HepG2 (cell line): ENCODE results near the gene CCDC85C. TPM values are rescaled to one million over a fixed set of nuclear protein-coding genes. Genes with fewer than 3 reads are reported as not detected.

Experiments
- ATAC-seq: fragments of 200-7000 bp; cut with Tn5 transposase; 3 replicates; pipeline ENCODE4 v1.9.1; 2020; ENCODE audit warnings: mild to moderate bottlenecking, moderate library complexity
- BruUV-seq: library from RNA; stranded (reverse); fragments of 400-500 nt; replicated peaks from 2 replicates; lab custom pipeline; 2021; lab: Mats Ljungman, UMichigan
- CTCF ChIA-PET: fragments of 300-600 bp; formaldehyde crosslinking; extraction: SDS; loops from one replicate; lab custom pipeline; 2021; ENCODE audit warnings: low total read pairs, inconsistent platforms, low intra/inter-chr PET ratio; lab: Yijun Ruan, JAX
- POLR2A ChIA-PET: fragments of 350-600 bp; sonication (Branson Sonifier 250); formaldehyde crosslinking; loops from one replicate; lab custom pipeline; 2020; ENCODE audit warnings: antibody characterized with exemption, inconsistent platforms; lab: Yijun Ruan, JAX
- DNase-seq: peaks from one replicate; pipeline ENCODE4 v3.0.0-alpha.2; 2015; ENCODE audit warnings: low spot score
- FAIRE-seq: peaks from 3 replicates; lab custom pipeline; 2011; peaks lifted over from hg19 to GRCh38; lab: Jason Lieb, UNC
- H2AFZ ChIP-seq: one replicate; pipeline ENCODE4 v1.6.1; 2011; ENCODE audit warnings: low read length, inconsistent platforms
- H3K27ac ChIP-seq: fragments of 300-600 bp; 3 replicates; pipeline ENCODE4 v1.8.0; 2011; ENCODE audit warnings: mixed run types, mild to moderate bottlenecking, mixed read lengths, low read length, inconsistent platforms; ENCODE audit not compliant: insufficient read depth; ENCODE audit errors: extremely low read length
- H3K27me3 ChIP-seq, 2 experiments: fragments of 200-600 bp in 1 of 2; 2 replicates in 1 of 2; 3 replicates in 1 of 2; pipeline versions ENCODE4 v1.6.0 to v1.8.0; 2011; ENCODE audit warnings: low read length in 2 of 2, mild to moderate bottlenecking in 2 of 2, moderate library complexity in 2 of 2, inconsistent platforms in 1 of 2; ENCODE audit not compliant: insufficient read depth in 2 of 2, control insufficient read depth in 1 of 2
- H3K36me3 ChIP-seq, 2 experiments: fragments of 200-600 bp in 1 of 2; replicated peaks in 1 of 2; 2 replicates in 1 of 2; 3 replicates in 1 of 2; pipeline versions ENCODE4 v1.5.1 to v1.8.0; 2011; ENCODE audit warnings: low read length in 2 of 2, inconsistent platforms in 1 of 2; ENCODE audit not compliant: insufficient read depth in 2 of 2, control insufficient read depth in 1 of 2
- H3K4me1 ChIP-seq: 2 replicates; pipeline ENCODE4 v1.5.1; 2012; ENCODE audit warnings: low read length, inconsistent platforms; ENCODE audit not compliant: insufficient read depth
- H3K4me2 ChIP-seq: 2 replicates; pipeline ENCODE4 v1.6.0; 2011; ENCODE audit warnings: low read depth, low read length, inconsistent platforms
- H3K4me3 ChIP-seq, 3 experiments: fragments of 200-600 bp in 1 of 3; sonication (generic), shearing (Covaris generic) in 1 of 3; replicated peaks in 1 of 3; 2 replicates each; pipeline ENCODE4 v1.5.1; 2011 to 2016; ENCODE audit warnings: low read length in 3 of 3, inconsistent platforms in 2 of 3, low read depth in 2 of 3, mild to moderate bottlenecking in 2 of 3, control low read depth in 1 of 3, mixed read lengths in 1 of 3; ENCODE audit not compliant: insufficient read depth in 1 of 3
- H3K79me2 ChIP-seq: one replicate; pipeline ENCODE4 v1.6.1; 2011; ENCODE audit warnings: low read length, inconsistent platforms; ENCODE audit not compliant: insufficient read depth
- H3K9ac ChIP-seq: 2 replicates; pipeline ENCODE4 v1.6.0; 2011; ENCODE audit warnings: mild to moderate bottlenecking, low read depth, low read length, inconsistent platforms; ENCODE audit not compliant: insufficient read depth
- H3K9me3 ChIP-seq: 2 replicates; pipeline ENCODE4 v1.5.1; 2012; ENCODE audit warnings: mild to moderate bottlenecking, low read length
- H4K20me1 ChIP-seq: 2 replicates; pipeline ENCODE4 v1.6.0; 2011; ENCODE audit warnings: inconsistent platforms, mild to moderate bottlenecking, low read length, moderate library complexity; ENCODE audit not compliant: insufficient read depth
- ISX ChIP-seq: sonication (generic); formaldehyde crosslinking; conservative IDR thresholded peaks from 2 replicates; pipeline ENCODE4 v1.5.0; 2020; ENCODE audit warnings: missing genetic modification reagents
- REST ChIP-seq, 2 experiments: IDR thresholded peaks; 2 replicates each; pipeline ENCODE4 v1.6.1; 2011 to 2012; ENCODE audit warnings: low read length in 2 of 2, borderline replicate concordance in 1 of 2, low read depth in 1 of 2, mild to moderate bottlenecking in 1 of 2, moderate library complexity in 1 of 2
- ZNF564 ChIP-seq: sonication (generic); formaldehyde crosslinking; IDR thresholded peaks from 2 replicates; pipeline ENCODE4 v1.8.1; 2023; ENCODE audit warnings: mild to moderate bottlenecking, missing genetic modification reagents
- WGBS: methylation state at CpG from one replicate; pipeline ENCODE4 v1.1.6; 2017; ENCODE audit warnings: low lambda C conversion rate; 5-methylcytosine and 5-hydroxymethylcytosine counted together
- in situ Hi-C: cut with HindIII; loops from 2 replicates; pipeline ENCODE4 v1.10.0; 2017; ENCODE audit warnings: low pct_unique_long_range_greater_than_20kb; ENCODE audit not compliant: extremely low pct_ligation_motif_present
- intact Hi-C: fragments of 100-400 bp; cut with micrococcal nuclease; formaldehyde crosslinking; loops from one replicate; pipeline ENCODE4 v1.10.0; 2022; ENCODE audit not compliant: unreplicated experiment
- polyA plus RNA-seq, 8 experiments: library from polyadenylated mRNA; depleted of rRNA in 3 of 8; stranded (reverse) in 7 of 8; unstranded in 1 of 8; fragments of >200 nt; fragmentation: Illumina TruSeq in 4 of 8; extraction: Trizol in 4 of 8; gene quantifications; 2 replicates each; pipeline versions ENCODE4 v1.2.1 to v1.2.3, GENCODE V29; 2011 to 2016; ENCODE audit warnings: low read depth in 4 of 8, missing spikeins in 1 of 8, mixed read lengths in 1 of 8; ENCODE audit not compliant: insufficient read depth in 1 of 8
- small RNA-seq, 3 experiments: library from RNA; depleted of rRNA; stranded (forward); fragments of <200 nt; gene quantifications; one replicate each; pipeline ENCODE3, GENCODE V24; 2012; ENCODE audit warnings: low read depth in 2 of 3, low replicate concordance in 1 of 3; ENCODE audit not compliant: insufficient read length in 3 of 3, insufficient read depth in 2 of 3
- total RNA-seq, 5 experiments: library from RNA; depleted of rRNA; stranded (reverse); fragments of >200 nt; fragmentation: Illumina TruSeq; extraction: Trizol; gene quantifications; 2 replicates each; pipeline ENCODE4 v1.2.3, GENCODE V29; 2016; ENCODE audit warnings: low read depth in 1 of 5

The CCDC85C gene
- total and polyA plus RNA-seq, 2 of the 13 experiments (the other 11 are each of a cell fraction or from before 2014, with no cell fraction given), result 18.8 to 43.8 TPM

GRCh38 chr14:99451234-99451633, 152.8 kb downstream of the CCDC85C start:
- WGBS, result 95% methylated on average over 5 of the region's 5 CpGs
- no peak overlapping the region for H2AFZ ChIP-seq
- CTCF ChIA-PET, result no interaction called here
- no peak for TF ChIP-seq ISX (CRISPR knock-in tag)
- FAIRE-seq (no peak), ATAC-seq (no peak), DNase-seq (no peak)
- BruUV-seq, result no TSS peak
- no peaks in the 10 kb centered on the region for H4K20me1 ChIP-seq
- no peaks in the 10 kb centered on the region for H3K9me3 ChIP-seq
- H3K27ac ChIP-seq, result no peak overlapping the region
- no peak overlapping the region for H3K4me2 ChIP-seq
- no peaks in the 10 kb centered on the region for H3K27me3 ChIP-seq
- H3K4me1 ChIP-seq, result peaks cover 7% of the 10 kb centered on the region; the same call in 1 of the 2 replicates
- in situ Hi-C loops (no loop called here), intact Hi-C loops (no loop called here)
- H3K4me3 ChIP-seq, result no peak overlapping the region
- peaks cover 13 to 45% of the 10 kb centered on the region in 2 experiments for H3K36me3 ChIP-seq
- no peak overlapping the region for H3K9ac ChIP-seq
- POLR2A ChIA-PET, result no interaction called here
- H3K79me2 ChIP-seq, result no peaks in the 10 kb centered on the region

- no peaks in the 10 kb centered on the region for H3K9me3 ChIP-seq
- peaks cover 13 to 43% of the 10 kb centered on the region in 2 experiments for H3K36me3 ChIP-seq
- TF ChIP-seq ZNF564 (no peak), REST (IDR thresholded peaks at IDR 0.05; ENCODE audit: borderline replicate concordance in 1 of 2, low read depth in 1 of 2, low read length in 2 of 2) (no peak)
- DNase-seq (no peak), ATAC-seq (no peak), FAIRE-seq (no peak)
- H2AFZ ChIP-seq, result no peak overlapping the region
- H3K4me3 ChIP-seq, result no peak overlapping the region
- in situ Hi-C loops, result no loop called here
- no TSS peak for BruUV-seq
- intact Hi-C loops, result no loop called here
- H3K9ac ChIP-seq, result no peak overlapping the region
- H3K4me2 ChIP-seq, result no peak overlapping the region
- 100% methylated on average over 2 of the region's 3 CpGs for WGBS
- H3K4me1 ChIP-seq, result peaks cover 7% of the 10 kb centered on the region; the same call in 1 of the 2 replicates
- H3K79me2 ChIP-seq, result no peaks in the 10 kb centered on the region
- H3K27me3 ChIP-seq, result no peaks in the 10 kb centered on the region
- CTCF ChIA-PET, result no interaction called here
- H3K27ac ChIP-seq, result no peak overlapping the region
- POLR2A ChIA-PET, result no interaction called here
- H4K20me1 ChIP-seq, result no peaks in the 10 kb centered on the region
Measured at GRCh38 chr14:99450266-99450665, 153.7 kb downstream of the CCDC85C start.

Small RNA genes within 50 kb of the gene (small RNA-seq; reads per million reads assigned to genes)
- gene RF00019, result 0 reads per million in 3 experiments

Other genes with a start within 250 kb of the CCDC85C start
- 67.1 and 71.2 TPM in 2 replicates for gene SETD3, start 123.3 kb downstream of the CCDC85C start, total RNA-seq (2016; rRNA removed; fragmentation: Illumina TruSeq; extraction: Trizol)
- 26.6 and 30.3 TPM in 2 replicates for gene SETD3, start 123.3 kb downstream of the CCDC85C start, polyA plus RNA-seq (2011; rRNA removed)
- gene CCNK, start 122.8 kb downstream of the CCDC85C start, total RNA-seq (2016; rRNA removed; fragmentation: Illumina TruSeq; extraction: Trizol), result 9.7 and 16.5 TPM in 2 replicates
- gene CCNK, start 122.8 kb downstream of the CCDC85C start, polyA plus RNA-seq (2011; rRNA removed), result 4.9 and 14.0 TPM in 2 replicates
- gene HHIPL1, start 40.9 kb upstream of the CCDC85C start, total RNA-seq (2016; rRNA removed; fragmentation: Illumina TruSeq; extraction: Trizol), result not detected in 2 replicates
- gene HHIPL1, start 40.9 kb upstream of the CCDC85C start, polyA plus RNA-seq (2011; rRNA removed), result 0.01 TPM in 1 of 2 replicates, not detected in the other
- not detected in 2 replicates for gene CYP46A1, start 80.1 kb upstream of the CCDC85C start, total RNA-seq (2016; rRNA removed; fragmentation: Illumina TruSeq; extraction: Trizol)
- gene CYP46A1, start 80.1 kb upstream of the CCDC85C start, polyA plus RNA-seq (2011; rRNA removed), result not detected in 2 replicates
- 1.3 and 1.7 TPM in 2 replicates for gene EML1, start 189.2 kb upstream of the CCDC85C start, total RNA-seq (2016; rRNA removed; fragmentation: Illumina TruSeq; extraction: Trizol)
- 0.25 and 0.59 TPM in 2 replicates for gene EML1, start 189.2 kb upstream of the CCDC85C start, polyA plus RNA-seq (2011; rRNA removed)